ENCODE data around the gene KRT80. TPM values are rescaled to one million over a fixed set of nuclear protein-coding genes. Genes with fewer than 3 reads are reported as not detected.

The KRT80 gene
- total and polyA plus RNA-seq, 2 of the 13 experiments (the other 11 are each of a cell fraction or from before 2014, with no cell fraction given) = 0.27 to 0.53 TPM

DNA sequence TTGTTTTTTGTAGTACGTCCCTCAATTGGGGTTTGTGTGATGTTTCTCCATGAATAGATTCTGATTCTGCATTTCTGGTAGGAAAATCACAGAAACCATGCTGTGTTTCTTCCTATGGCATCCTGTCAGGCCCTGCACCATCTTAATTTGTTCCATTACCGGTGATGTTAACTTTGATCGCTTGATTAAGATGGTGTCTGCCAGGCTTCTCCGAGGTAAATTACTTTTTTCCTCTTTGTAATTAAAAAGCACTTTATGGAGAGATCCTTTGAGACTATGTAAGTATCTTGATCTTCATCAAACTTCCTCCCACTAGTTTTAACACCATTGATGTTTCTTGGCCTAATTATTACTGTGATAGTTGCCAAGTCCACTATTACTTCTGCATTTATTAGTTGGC is 26.2 kb upstream of the KRT80 start:
- no peak overlapping the region for H3K4me3 ChIP-seq (replicated peaks in 1 of 3; ENCODE audit: insufficient read depth in 1 of 3, low read depth in 2 of 3, low read length in 3 of 3)
- H3K36me3 ChIP-seq (replicated peaks in 1 of 2; ENCODE audit: control insufficient read depth in 1 of 2, insufficient read depth in 2 of 2, low read length in 2 of 2) = no peaks in the 10 kb centered on the region
- H3K79me2 ChIP-seq (ENCODE audit: insufficient read depth, low read length) = no peaks in the 10 kb centered on the region
- no peak for DNase-seq (ENCODE audit: low spot score)
- CTCF ChIA-PET (ENCODE audit: low intra/inter-chr PET ratio, low total read pairs) = no interaction called here
- peaks cover 5% of the 10 kb centered on the region; the same call in 1 of the 2 replicates for H3K4me1 ChIP-seq (ENCODE audit: insufficient read depth, low read length)
- FAIRE-seq = no peak
- H3K27ac ChIP-seq (ENCODE audit: extremely low read length, insufficient read depth, low read length) = no peak overlapping the region
- intact Hi-C loops (cut with micrococcal nuclease; ENCODE audit: unreplicated experiment) = no loop called here
- in situ Hi-C loops (cut with HindIII; ENCODE audit: extremely low pct_ligation_motif_present, low pct_unique_long_range_greater_than_20kb) = no loop called here
- H3K4me2 ChIP-seq (ENCODE audit: low read depth, low read length) = no peak overlapping the region
- POLR2A ChIA-PET = no interaction called here
- no peaks in the 10 kb centered on the region for H4K20me1 ChIP-seq (ENCODE audit: insufficient read depth, low read length)
- H2AFZ ChIP-seq (ENCODE audit: low read length) = no peak overlapping the region
- no peak for TF ChIP-seq ZNF3 (CRISPR knock-in tag; IDR thresholded peaks at IDR 0.05)
- TF ChIP-seq KMT2A (CRISPR knock-in tag; IDR thresholded peaks at IDR 0.05) = no peak
- no peak for TF ChIP-seq CREM (IDR thresholded peaks at IDR 0.05)
- TF ChIP-seq CREM (CRISPR knock-in tag; IDR thresholded peaks at IDR 0.05) = no peak
- TF ChIP-seq, protein P1, sequence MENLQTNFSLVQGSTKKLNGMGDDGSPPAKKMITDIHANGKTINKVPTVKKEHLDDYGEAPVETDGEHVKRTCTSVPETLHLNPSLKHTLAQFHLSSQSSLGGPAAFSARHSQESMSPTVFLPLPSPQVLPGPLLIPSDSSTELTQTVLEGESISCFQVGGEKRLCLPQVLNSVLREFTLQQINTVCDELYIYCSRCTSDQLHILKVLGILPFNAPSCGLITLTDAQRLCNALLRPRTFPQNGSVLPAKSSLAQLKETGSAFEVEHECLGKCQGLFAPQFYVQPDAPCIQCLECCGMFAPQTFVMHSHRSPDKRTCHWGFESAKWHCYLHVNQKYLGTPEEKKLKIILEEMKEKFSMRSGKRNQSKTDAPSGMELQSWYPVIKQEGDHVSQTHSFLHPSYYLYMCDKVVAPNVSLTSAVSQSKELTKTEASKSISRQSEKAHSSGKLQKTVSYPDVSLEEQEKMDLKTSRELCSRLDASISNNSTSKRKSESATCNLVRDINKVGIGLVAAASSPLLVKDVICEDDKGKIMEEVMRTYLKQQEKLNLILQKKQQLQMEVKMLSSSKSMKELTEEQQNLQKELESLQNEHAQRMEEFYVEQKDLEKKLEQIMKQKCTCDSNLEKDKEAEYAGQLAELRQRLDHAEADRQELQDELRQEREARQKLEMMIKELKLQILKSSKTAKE (CRISPR knock-in tag; IDR thresholded peaks at IDR 0.05; ENCODE audit: borderline replicate concordance) = no peak
- TF ChIP-seq KLF13 (CRISPR knock-in tag; IDR thresholded peaks at IDR 0.05) = no peak
- TF ChIP-seq ERF (CRISPR knock-in tag; IDR thresholded peaks at IDR 0.05) = no peak
- no peak for TF ChIP-seq ZNF550 (CRISPR knock-in tag; IDR thresholded peaks at IDR 0.05; ENCODE audit: borderline replicate concordance)
- TF ChIP-seq KDM2A (CRISPR knock-in tag; IDR thresholded peaks at IDR 0.05; ENCODE audit: borderline replicate concordance, low read depth) = no peak
- no peak for TF ChIP-seq ZMYM2 (CRISPR knock-in tag; IDR thresholded peaks at IDR 0.05)
- no peak for TF ChIP-seq PHF20 (CRISPR knock-in tag; IDR thresholded peaks at IDR 0.05)
- TF ChIP-seq ZNF766 (CRISPR knock-in tag; IDR thresholded peaks at IDR 0.05; ENCODE audit: borderline replicate concordance) = no peak
- no peak for TF ChIP-seq HHEX (CRISPR knock-in tag; IDR thresholded peaks at IDR 0.05)
- TF ChIP-seq, protein P2, sequence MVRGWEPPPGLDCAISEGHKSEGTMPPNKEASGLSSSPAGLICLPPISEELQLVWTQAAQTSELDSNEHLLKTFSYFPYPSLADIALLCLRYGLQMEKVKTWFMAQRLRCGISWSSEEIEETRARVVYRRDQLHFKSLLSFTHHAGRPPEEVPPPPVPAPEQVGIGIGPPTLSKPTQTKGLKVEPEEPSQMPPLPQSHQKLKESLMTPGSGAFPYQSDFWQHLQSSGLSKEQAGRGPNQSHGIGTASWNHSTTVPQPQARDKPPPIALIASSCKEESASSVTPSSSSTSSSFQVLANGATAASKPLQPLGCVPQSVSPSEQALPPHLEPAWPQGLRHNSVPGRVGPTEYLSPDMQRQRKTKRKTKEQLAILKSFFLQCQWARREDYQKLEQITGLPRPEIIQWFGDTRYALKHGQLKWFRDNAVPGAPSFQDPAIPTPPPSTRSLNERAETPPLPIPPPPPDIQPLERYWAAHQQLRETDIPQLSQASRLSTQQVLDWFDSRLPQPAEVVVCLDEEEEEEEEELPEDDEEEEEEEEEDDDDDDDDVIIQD (CRISPR knock-in tag; IDR thresholded peaks at IDR 0.05; ENCODE audit: low read depth) = no peak
- TF ChIP-seq ZFX (CRISPR knock-in tag; IDR thresholded peaks at IDR 0.05; ENCODE audit: low read depth) = no peak
- TF ChIP-seq, protein P3, sequence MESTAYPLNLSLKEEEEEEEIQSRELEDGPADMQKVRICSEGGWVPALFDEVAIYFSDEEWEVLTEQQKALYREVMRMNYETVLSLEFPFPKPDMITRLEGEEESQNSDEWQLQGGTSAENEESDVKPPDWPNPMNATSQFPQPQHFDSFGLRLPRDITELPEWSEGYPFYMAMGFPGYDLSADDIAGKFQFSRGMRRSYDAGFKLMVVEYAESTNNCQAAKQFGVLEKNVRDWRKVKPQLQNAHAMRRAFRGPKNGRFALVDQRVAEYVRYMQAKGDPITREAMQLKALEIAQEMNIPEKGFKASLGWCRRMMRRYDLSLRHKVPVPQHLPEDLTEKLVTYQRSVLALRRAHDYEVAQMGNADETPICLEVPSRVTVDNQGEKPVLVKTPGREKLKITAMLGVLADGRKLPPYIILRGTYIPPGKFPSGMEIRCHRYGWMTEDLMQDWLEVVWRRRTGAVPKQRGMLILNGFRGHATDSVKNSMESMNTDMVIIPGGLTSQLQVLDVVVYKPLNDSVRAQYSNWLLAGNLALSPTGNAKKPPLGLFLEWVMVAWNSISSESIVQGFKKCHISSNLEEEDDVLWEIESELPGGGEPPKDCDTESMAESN (CRISPR knock-in tag; conservative IDR thresholded peaks at IDR 0.05) = no peak
- no peak for TF ChIP-seq POLR2A (IDR thresholded peaks at IDR 0.05; ENCODE audit: insufficient read depth in 1 of 2, low read depth in 2 of 2, low read length in 2 of 2)
- TF ChIP-seq ZSCAN25 (CRISPR knock-in tag; IDR thresholded peaks at IDR 0.05) = no peak
- no peaks in the 10 kb centered on the region for H3K9me3 ChIP-seq (ENCODE audit: low read length)
- 64% methylated on average over 4 of the region's 4 CpGs for WGBS (ENCODE audit: low lambda C conversion rate)
- no peak overlapping the region for H3K9ac ChIP-seq (ENCODE audit: insufficient read depth, low read depth, low read length)
- H3K27me3 ChIP-seq (ENCODE audit: control insufficient read depth in 1 of 2, insufficient read depth in 2 of 2, low read length in 2 of 2) = peaks cover 0 to 3% of the 10 kb centered on the region in 2 experiments; a peak in 1 of 5 replicates
- ATAC-seq = no peak
- no TSS peak for BruUV-seq (replicated peaks)
